Adipocyte (in vitro differentiated cells): ENCODE data around the gene ARL2.

ENCODE experiments used
- DNase-seq: peaks from one replicate; pipeline ENCODE4 v3.0.0-alpha.2; 2015; ENCODE audit warnings: low read depth
- H3K27me3 ChIP-seq: replicated peaks from 2 replicates; pipeline ENCODE4 v1.7.0; 2013; ENCODE audit warnings: mild to moderate bottlenecking, low read length, moderate library complexity; ENCODE audit not compliant: control insufficient read depth, insufficient read depth
- H3K36me3 ChIP-seq: 2 replicates; pipeline ENCODE4 v1.7.0; 2013; ENCODE audit warnings: low read length, mild to moderate bottlenecking, moderate library complexity; ENCODE audit not compliant: control insufficient read depth, insufficient read depth, severe bottlenecking
- H3K4me1 ChIP-seq: 2 replicates; pipeline ENCODE4 v1.7.0; 2013; ENCODE audit warnings: mild to moderate bottlenecking, low read length, moderate library complexity; ENCODE audit not compliant: control insufficient read depth, insufficient read depth
- H3K4me3 ChIP-seq: 2 replicates; pipeline ENCODE4 v1.7.0; 2013; ENCODE audit warnings: mild to moderate bottlenecking, low read length, moderate library complexity
- H3K9ac ChIP-seq: 2 replicates; pipeline ENCODE4 v1.7.0; 2013; ENCODE audit warnings: mild to moderate bottlenecking, low read length, moderate library complexity
- H3K9me3 ChIP-seq: 2 replicates; pipeline ENCODE4 v1.7.0; 2013; ENCODE audit warnings: mild to moderate bottlenecking, low read length, moderate library complexity; ENCODE audit not compliant: control insufficient read depth

Gene ARL2

DNA sequence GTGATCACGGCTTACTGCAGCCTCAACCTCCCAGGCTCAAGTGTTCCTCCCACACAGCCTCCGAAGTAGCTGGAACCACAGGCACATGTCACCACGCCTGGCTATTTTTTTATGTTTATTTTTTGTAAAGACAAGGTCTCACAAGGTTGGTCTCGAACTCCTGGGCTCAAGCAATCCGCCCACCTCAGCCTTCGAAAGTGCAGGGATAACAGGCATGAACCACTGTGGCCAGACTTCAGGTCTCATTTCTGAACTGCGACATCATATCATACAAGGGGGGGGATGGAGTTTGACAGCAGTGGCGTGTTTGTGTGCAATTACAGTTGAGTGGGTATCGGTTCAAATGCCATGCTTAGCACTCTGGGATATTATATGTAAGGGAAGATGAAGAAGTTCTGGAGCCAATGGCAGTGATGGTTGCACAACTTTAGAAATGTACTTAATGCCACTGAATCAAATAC lies 37.5 kb downstream of the ARL2 start:
- H3K4me3 ChIP-seq: no peak overlapping the region
- no peak overlapping the region for H3K9ac ChIP-seq
- H3K4me1 ChIP-seq: peaks cover 5% of the 10 kb centered on the region
- no peaks in the 10 kb centered on the region for H3K36me3 ChIP-seq
- no peaks in the 10 kb centered on the region for H3K9me3 ChIP-seq
- no peak for DNase-seq
- H3K27me3 ChIP-seq: peaks cover 24% of the 10 kb centered on the region

- no peak for DNase-seq
- no peaks in the 10 kb centered on the region for H3K36me3 ChIP-seq
- H3K9ac ChIP-seq: no peak overlapping the region
- H3K4me1 ChIP-seq: no peaks in the 10 kb centered on the region
- H3K4me3 ChIP-seq: no peak overlapping the region
- H3K9me3 ChIP-seq: no peaks in the 10 kb centered on the region
- H3K27me3 ChIP-seq: peaks cover 24% of the 10 kb centered on the region
Observed at GRCh38 chr11:65053827-65054508, 40.0 kb downstream of the ARL2 start.

- no peak for DNase-seq
- H3K9me3 ChIP-seq: no peaks in the 10 kb centered on the region
- no peaks in the 10 kb centered on the region for H3K36me3 ChIP-seq
Observed at GRCh38 chr11:65055538-65055937, 41.6 kb downstream of the ARL2 start.

GRCh38 chr11:65056999-65057398 lies 43.0 kb downstream of the ARL2 start:
- no peaks in the 10 kb centered on the region for H3K4me1 ChIP-seq
- H3K36me3 ChIP-seq: no peaks in the 10 kb centered on the region
- H3K9ac ChIP-seq: no peak overlapping the region
- H3K9me3 ChIP-seq: no peaks in the 10 kb centered on the region
- H3K27me3 ChIP-seq: peaks cover 24% of the 10 kb centered on the region
- H3K4me3 ChIP-seq: no peak overlapping the region
- DNase-seq: no peak

More at GRCh38 chr11:65055538-65055937, 41.6 kb downstream of the ARL2 start:
- no peak overlapping the region for H3K4me3 ChIP-seq
- H3K4me1 ChIP-seq: no peaks in the 10 kb centered on the region
- H3K9ac ChIP-seq: no peak overlapping the region
- peaks cover 24% of the 10 kb centered on the region for H3K27me3 ChIP-seq

- no peak overlapping the region for H3K4me3 ChIP-seq
- H3K9ac ChIP-seq: no peak overlapping the region
- H3K9me3 ChIP-seq: no peaks in the 10 kb centered on the region
- H3K4me1 ChIP-seq: no peaks in the 10 kb centered on the region
- H3K36me3 ChIP-seq: no peaks in the 10 kb centered on the region
- DNase-seq: no peak
- H3K27me3 ChIP-seq: peaks cover 23% of the 10 kb centered on the region
Observed at GRCh38 chr11:65057526-65057925, 43.6 kb downstream of the ARL2 start.

DNA sequence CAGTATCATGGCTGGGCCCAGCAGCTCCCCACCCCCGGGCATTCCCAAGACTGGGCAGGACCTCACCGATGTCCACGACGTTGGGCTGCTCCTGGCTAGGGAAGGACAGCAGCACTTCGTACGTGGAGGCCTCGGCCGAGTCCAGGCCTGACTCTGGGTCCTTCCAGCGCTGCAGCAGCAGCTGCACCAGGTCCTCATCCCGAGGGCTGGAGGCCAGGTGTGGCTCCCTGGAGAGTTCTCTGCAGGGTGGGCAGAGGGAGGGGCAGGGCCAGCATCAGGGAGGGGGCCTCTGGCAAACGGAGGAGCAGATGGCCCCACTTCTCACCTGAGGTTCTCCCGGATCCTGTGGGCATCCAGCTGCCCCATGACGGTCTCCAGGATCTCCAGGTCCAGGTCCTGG lies 44.1 kb downstream of the ARL2 start:
- Histone ChIP-seq H3K4me1 (no peaks in the 10 kb centered on the region), H3K36me3 (no peaks in the 10 kb centered on the region), H3K9ac (no peak overlapping the region), H3K9me3 (no peaks in the 10 kb centered on the region), H3K4me3 (no peak overlapping the region), H3K27me3 (peaks cover 19% of the 10 kb centered on the region)
- DNase-seq: no peak

GRCh38 chr11:65058419-65059054 lies 44.6 kb downstream of the ARL2 start, which contains the start of gene NAALADL1:
NAALADL1 (minus strand) TSS chr11:65058553; CDS start chr11:65058521, 32 bp downstream.
- Histone ChIP-seq H3K4me1 (no peaks in the 10 kb centered on the region), H3K9me3 (no peaks in the 10 kb centered on the region), H3K27me3 (peaks cover 14% of the 10 kb centered on the region), H3K4me3 (no peak within 1 kb of the TSS), H3K9ac (no peak within 1 kb of the TSS), H3K36me3 (no peaks in the 10 kb centered on the region)
- DNase-seq: no peak

DNA sequence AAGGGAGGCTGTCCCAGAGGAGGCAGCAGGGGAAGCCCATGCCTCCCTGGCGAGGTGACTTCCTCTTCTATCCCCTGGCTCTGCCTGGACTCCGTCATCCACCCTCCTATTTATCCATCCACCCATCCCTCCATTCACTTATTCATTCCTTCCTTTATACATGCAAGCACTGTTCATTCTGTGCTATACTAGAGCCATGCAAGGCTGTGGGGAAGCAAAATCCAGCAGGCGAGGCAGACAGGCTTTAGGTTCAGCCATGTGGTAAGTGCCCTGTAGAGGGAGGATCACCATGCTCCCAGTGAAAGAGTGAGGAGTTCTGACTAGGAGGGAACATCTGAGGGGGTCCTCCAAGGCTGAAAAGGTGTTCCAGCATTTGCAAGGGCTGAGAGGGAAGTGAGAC lies 45.6 kb downstream of the ARL2 start:
- H3K4me3 ChIP-seq: no peak overlapping the region
- peaks cover 5% of the 10 kb centered on the region for H3K27me3 ChIP-seq
- H3K9ac ChIP-seq: no peak overlapping the region
- H3K4me1 ChIP-seq: no peaks in the 10 kb centered on the region
- no peak for DNase-seq
- H3K36me3 ChIP-seq: no peaks in the 10 kb centered on the region
- H3K9me3 ChIP-seq: no peaks in the 10 kb centered on the region

DNA sequence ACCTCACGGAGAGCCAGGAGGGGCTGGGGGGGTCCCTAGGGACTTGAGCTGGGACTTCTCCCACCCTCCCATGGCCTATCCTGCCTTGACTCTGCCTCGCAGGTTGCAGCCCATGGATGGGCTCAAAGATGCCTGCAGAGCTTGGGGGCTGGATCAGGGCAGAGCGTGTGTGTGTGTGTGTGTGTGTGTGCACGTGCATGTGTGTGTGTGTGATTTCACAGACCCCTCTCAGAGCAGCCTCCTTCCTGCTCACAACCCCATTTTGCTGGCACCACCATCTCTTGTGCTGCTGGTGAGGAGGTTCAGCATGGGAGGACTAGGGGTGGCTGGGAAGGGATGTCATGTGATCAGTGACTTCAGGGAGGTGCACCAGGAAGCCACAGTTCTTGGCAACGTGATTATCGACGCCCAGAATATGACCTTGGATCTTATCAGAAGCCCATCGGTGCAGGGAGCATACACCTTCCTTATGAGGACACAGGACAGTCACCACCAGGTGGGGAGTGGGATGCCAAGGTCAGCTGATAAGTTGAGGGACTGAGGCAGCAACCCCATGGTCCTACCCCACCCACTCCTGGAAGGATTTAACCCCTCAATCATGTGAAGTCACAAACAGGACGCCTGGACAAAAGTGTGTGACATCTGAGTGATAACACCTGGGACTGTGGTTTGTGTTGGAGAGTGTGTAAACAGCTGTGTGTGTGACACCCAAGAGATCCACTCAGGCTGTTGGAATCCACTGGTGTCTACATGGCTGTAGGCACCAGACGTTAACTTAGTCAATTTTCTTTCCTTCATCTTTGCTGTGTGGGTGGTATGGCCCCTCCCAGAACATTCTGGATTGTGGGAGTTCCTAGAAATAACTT lies 46.2 kb downstream of the ARL2 start:
- H3K4me1 ChIP-seq: no peaks in the 10 kb centered on the region
- H3K9ac ChIP-seq: no peak overlapping the region
- H3K9me3 ChIP-seq: no peaks in the 10 kb centered on the region
- H3K27me3 ChIP-seq: no peaks in the 10 kb centered on the region
- H3K4me3 ChIP-seq: no peak overlapping the region
- no peak for DNase-seq
- H3K36me3 ChIP-seq: no peaks in the 10 kb centered on the region

GRCh38 chr11:65060913-65061408 lies 47.0 kb downstream of the ARL2 start:
- peak; percentile 22 for DNase-seq
- Histone ChIP-seq H3K9ac (no peak overlapping the region), H3K36me3 (no peaks in the 10 kb centered on the region), H3K27me3 (no peaks in the 10 kb centered on the region), H3K4me1 (no peaks in the 10 kb centered on the region), H3K4me3 (no peak overlapping the region), H3K9me3 (no peaks in the 10 kb centered on the region)

GRCh38 chr11:65063532-65063931 lies 49.6 kb downstream of the ARL2 start:
- H3K9ac ChIP-seq: no peak overlapping the region
- H3K4me1 ChIP-seq: no peaks in the 10 kb centered on the region
- no peaks in the 10 kb centered on the region for H3K36me3 ChIP-seq
- DNase-seq: no peak
- no peaks in the 10 kb centered on the region for H3K9me3 ChIP-seq
- H3K27me3 ChIP-seq: peaks cover 3% of the 10 kb centered on the region
- H3K4me3 ChIP-seq: no peak overlapping the region
